ENCODE data around the gene FXYD1. TPM values are rescaled to one million over a fixed set of nuclear protein-coding genes. Genes with fewer than 3 reads are reported as not detected.

FXYD1 gene
- total RNA-seq = 34.8 TPM

GRCh38 chr19:35138305-35138892 lies at the start of gene FXYD1:
Gene FXYD1, plus strand, starts transcription at chr19:35138824. Its CDS starts 1,256 bp downstream, at chr19:35140080.

DNA sequence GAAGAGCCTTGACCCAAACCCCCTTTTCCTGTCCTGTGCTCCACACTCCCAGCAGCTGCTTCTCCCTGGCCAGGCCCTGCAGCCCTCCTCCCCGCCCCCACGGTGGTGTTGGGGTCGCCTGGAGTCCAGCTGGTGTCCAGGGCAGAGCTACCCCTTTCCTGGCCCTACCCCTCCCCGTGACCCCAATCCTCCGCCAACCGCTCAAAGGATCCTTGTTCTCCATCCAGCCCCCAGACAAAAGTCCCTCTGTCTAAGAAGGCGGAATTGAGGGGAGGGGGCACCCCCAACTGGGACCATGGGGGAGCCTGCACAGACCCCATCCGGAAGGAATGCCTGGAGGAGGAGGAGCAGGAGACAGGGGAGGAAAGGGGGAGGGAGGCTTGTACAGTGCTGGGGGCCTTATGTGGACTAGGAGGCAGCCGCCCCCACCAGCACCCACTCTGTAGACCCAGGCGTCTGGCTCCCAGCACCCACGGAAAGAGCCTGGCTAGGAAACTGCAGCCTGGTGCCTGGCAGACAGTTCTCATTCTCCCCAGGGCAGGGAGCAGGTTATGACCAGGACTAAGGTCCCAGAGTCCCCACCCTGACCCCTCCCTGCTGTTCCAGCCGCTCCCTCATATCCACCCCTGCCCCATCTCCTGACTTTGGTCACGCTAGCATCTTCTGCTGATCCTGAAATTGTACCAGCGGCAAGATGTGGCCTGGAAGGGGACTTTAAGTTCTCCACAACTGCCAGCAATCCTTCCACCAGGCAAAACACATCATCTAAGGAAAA lies 23.3 kb upstream of the FXYD1 start, which contains the start of gene FXYD3:
TSS of gene FXYD3 (plus strand) at position 647 of the 775 bp plus-strand sequence. CDS start 3,554 bp downstream, outside the sequence.

DNA sequence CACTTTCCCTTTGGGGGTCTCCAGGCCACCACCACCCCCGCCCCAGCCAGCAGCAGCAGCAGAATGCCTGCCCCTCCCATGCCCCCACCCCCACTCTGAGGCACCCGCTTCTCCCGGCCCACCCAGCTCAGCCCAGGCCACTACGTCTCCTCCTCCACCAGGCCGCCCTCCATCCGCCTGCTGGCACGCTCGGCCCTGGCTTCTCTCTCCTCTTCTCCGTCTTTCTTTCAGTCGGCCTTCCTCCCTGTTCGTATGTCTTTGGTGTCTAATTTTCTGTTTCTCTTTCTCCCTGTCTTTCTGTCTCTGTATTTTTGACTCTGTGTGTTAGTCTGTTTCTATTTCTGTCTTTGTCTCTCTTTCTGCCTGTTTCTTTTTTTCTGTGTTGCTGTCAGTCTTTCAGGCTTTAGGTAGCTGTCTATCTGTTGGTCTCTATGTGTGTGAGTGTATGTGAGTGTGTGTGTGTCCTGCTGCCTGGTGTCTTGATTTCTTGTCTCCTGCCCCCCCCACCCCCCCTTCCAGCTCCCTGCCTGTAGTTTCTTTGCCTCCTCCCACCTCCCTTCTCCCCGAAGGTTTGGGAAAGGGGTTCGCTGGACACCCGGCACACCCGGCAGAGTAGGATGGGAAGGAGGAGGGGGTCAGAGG lies 3.9 kb upstream of the FXYD1 start, which contains the start of gene LGI4:
TSS of gene LGI4 (minus strand) at position 459 of the 642 bp plus-strand sequence. CDS start at position 80, 379 bp downstream.

GRCh38 chr19:35143231-35143715 lies 4.6 kb downstream of the FXYD1 start, which contains the start of gene FXYD7:
Gene FXYD7, plus strand, starts transcription at chr19:35143255. Its CDS starts 79 bp downstream, at chr19:35143334.

DNA sequence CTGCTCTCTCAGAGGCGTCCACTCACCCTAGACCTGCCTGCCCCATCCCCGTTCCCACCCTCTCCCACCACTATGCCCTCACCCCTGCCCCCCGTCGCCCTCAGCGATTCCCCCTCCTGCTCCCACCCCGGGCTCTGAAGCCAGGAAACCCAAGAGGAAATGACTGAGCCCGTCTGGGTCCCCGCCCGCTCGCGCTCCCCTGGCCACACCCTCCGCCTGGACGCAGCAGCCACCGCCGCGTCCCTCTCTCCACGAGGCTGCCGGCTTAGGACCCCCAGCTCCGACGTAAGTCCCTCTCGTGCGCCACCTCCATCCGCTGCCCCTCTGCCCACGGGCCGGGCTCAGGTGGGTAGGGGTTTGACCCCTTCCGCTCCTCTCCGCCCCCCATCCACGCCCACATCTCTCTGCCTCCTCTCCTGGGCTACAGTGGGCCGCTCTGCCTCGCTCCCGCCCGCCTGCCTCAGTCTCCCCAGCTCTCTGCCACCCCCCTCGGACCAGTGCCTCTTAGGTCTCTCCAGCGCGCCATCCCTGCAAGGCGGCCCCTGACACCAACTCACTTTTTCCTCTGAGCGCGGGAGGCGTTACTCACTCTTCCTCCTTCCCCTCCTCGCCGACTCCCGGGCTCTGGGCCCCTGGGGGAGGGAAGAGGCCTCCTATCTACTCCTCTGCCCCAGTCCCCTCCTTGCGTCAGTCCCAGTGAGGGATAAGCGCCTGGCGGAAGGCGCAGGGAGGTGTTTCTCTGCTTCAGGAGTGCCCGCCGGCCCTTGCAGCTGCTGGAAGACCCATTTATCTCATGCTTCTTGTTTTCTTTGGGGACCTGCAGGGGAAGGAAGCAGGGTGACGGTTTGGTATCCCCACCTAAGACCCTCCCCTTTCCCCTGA lies 16.1 kb downstream of the FXYD1 start, which contains the start of gene FXYD5:
TSS of gene FXYD5 (plus strand) at position 211 of the 882 bp plus-strand sequence. CDS start 816 bp downstream, outside the sequence.

Other genes with a start within 250 kb of the FXYD1 start
- gene ZNF30, start 211.9 kb upstream of the FXYD1 start, total RNA-seq = 16.2 TPM
- 23.0 TPM for gene ZNF792, start 174.6 kb upstream of the FXYD1 start, total RNA-seq
- 58.8 TPM for gene GRAMD1A, start 138.5 kb upstream of the FXYD1 start, total RNA-seq
- gene SCN1B, start 108.4 kb upstream of the FXYD1 start, total RNA-seq = 14.0 TPM
- 0.93 TPM for gene HPN, start 97.1 kb upstream of the FXYD1 start, total RNA-seq
- 20.7 TPM for gene FXYD3, start 23.0 kb upstream of the FXYD1 start, total RNA-seq
- gene LGI4, start 3.8 kb upstream of the FXYD1 start, total RNA-seq = 50.3 TPM
- 8.3 TPM for gene FXYD7, start 4.4 kb downstream of the FXYD1 start, total RNA-seq
- gene FXYD5, start 15.9 kb downstream of the FXYD1 start, total RNA-seq = 3.5 TPM
- not detected for gene FAM187B, start 89.9 kb downstream of the FXYD1 start, total RNA-seq
- gene LSR, start 110.2 kb downstream of the FXYD1 start, total RNA-seq = 12.9 TPM
- gene USF2, start 130.1 kb downstream of the FXYD1 start, total RNA-seq = 82.7 TPM
- gene HAMP, start 143.7 kb downstream of the FXYD1 start, total RNA-seq = not detected
- 1.2 TPM for gene MAG, start 153.3 kb downstream of the FXYD1 start, total RNA-seq
- gene CD22, start 190.4 kb downstream of the FXYD1 start, total RNA-seq = 0.66 TPM
- not detected for gene FFAR1, start 209.1 kb downstream of the FXYD1 start, total RNA-seq
- 0.44 TPM for gene FFAR3, start 219.6 kb downstream of the FXYD1 start, total RNA-seq
- gene GPR42, start 232.2 kb downstream of the FXYD1 start, total RNA-seq = not detected